Measurements from ENCODE around the gene PRKCB.

The PRKCB gene

GRCh38 chr16:24257958-24258357 lies 422.2 kb downstream of the PRKCB start:
- no peak for DNase-seq

DNA sequence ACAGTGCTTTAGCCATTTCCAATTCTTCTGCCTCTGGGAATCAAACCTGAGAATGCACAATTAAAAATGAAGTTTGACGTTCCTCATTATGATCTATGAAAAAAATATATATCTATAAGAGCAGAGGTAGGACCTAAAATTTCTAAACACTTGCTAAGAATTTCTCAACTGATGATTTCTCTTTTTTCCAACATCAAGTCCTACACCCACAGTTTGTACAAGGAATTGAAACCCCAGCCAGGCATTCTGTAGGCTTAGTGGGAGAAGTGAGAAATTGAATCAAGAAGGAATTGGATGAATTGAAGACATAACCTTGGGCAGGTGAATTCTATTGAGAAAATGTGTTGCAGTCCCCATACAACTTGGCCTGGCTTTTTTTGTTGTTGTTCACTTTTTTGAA lies 423.0 kb downstream of the PRKCB start:
- no peak for DNase-seq

DNA sequence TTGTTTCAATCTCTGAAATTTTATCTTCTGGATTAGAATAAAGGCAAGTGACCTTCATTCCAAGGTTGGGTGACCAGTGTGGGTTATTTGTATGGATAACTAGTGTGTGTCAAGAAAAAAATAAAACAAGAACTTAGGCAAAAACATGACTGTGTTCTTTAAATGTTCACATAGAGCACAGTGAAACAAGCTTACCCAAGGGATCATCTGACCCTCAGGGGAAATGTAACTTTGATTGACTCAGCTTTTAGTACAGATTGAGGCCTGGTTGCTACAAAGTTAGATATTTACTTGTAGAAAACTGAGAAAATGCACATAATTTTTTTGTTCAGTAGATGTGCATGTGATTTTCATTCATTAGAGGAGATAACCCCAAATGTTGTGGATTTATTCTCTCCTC lies 427.0 kb downstream of the PRKCB start:
- no peak for DNase-seq

Measured in T1000 (cell line).